Measurements from ENCODE around the gene NCOR2. TPM values are rescaled to one million over a fixed set of nuclear protein-coding genes. Genes with fewer than 3 reads are reported as not detected.

NCOR2 gene
- total and polyA plus RNA-seq, 2 donors (not counting 3 experiments of a cell fraction or from before 2014, with no cell fraction given) = 26.5 to 241 TPM

DNA sequence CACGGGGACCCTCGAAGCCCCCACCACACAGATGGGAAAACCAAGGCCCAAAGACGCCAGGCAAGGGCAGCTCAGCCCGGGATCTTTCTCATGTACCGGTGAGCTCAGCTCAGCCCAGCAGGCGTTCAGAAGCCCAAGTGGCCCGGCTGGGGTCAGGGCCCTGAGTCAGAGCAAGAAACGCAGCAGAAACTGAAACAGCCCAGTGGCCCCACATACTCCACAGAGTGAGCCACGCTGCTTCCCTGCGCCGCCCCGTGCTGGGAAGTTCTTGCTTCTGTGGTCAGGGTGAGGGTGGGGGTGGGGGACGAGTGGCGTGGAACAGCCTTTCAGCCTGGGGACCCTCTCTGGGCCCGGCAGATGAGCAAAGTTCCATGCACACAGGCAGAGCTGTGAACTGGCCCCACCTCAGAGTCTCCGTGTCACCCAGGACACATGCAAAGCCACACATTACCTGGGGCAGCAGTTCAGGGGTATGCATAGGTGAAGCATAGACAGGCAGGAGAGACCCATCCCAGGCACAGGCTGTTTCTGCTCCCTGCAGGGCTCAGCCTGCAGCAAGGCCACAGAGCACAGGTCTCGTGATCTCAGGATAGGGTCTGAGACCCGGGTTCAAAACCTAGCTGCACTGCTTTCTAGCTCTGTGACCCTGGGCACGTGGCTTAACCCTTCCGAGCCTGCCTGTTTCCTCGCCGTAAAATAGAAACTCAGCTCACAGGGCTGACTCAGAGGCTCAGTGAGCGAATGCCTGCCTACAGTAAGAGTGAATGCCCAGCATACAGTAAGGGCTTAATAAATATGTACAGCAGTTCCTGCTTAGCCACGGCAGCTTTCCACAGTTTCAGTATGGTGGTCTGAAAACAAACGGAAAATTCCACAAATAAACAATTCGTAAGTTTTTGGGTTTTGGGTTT is 21.6 kb downstream of the NCOR2 start:
- Histone ChIP-seq H3K79me2 (ENCODE audit: control insufficient read depth, insufficient read depth, low read length) (peaks cover 63% of the 10 kb centered on the region), H3K4me3 (replicated peaks in 1 of 3; ENCODE audit: insufficient read depth in 1 of 3, low read depth in 1 of 3, low read length in 3 of 3) (no peak overlapping the region), H3K9me3 (replicated peaks; ENCODE audit: control insufficient read depth, insufficient read depth, low read length) (no peaks in the 10 kb centered on the region), H3K9ac (replicated peaks; ENCODE audit: extremely low read depth, insufficient read depth, low read length) (no peak overlapping the region), H3K4me1 (ENCODE audit: control insufficient read depth, extremely low read depth, insufficient read depth, low read length) (peaks cover 21% of the 10 kb centered on the region), H3K27ac (ENCODE audit: insufficient read depth, low read depth, low read length) (no peak overlapping the region), H3K9me1 (replicated peaks; ENCODE audit: control insufficient read depth, extremely low read depth, insufficient read depth, low read length) (no peaks in the 10 kb centered on the region), H2AFZ (ENCODE audit: low read depth, low read length) (no peak overlapping the region), H3K36me3 (ENCODE audit: control insufficient read depth in 2 of 2, extremely low read depth in 1 of 2, insufficient read depth in 2 of 2, low read length in 2 of 2) (no peaks in the 10 kb centered on the region), H3K27me3 (ENCODE audit: control insufficient read depth in 2 of 2, insufficient read depth in 2 of 2, low read length in 2 of 2) (no peaks in the 10 kb centered on the region), H3K4me2 (ENCODE audit: insufficient read depth, low read length) (no peak overlapping the region), H4K20me1 (replicated peaks; ENCODE audit: control insufficient read depth, extremely low read depth, insufficient read depth, low read length) (no peaks in the 10 kb centered on the region)
- dilution Hi-C loops (cut with MboI; ENCODE audit: extremely low pct_ligation_motif_present, low sequenced_read_pairs) (no loop called here), intact Hi-C loops (cut with micrococcal nuclease) (no loop called here)
- POLR2A ChIA-PET = no interaction called here
- no peak for DNase-seq (ENCODE audit: low read depth, low spot score)
- TF ChIP-seq, protein P1, sequence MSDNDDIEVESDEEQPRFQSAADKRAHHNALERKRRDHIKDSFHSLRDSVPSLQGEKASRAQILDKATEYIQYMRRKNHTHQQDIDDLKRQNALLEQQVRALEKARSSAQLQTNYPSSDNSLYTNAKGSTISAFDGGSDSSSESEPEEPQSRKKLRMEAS (IDR thresholded peaks at IDR 0.05; ENCODE audit: insufficient read depth, insufficient read length) = no peak
- TF ChIP-seq, protein P2, sequence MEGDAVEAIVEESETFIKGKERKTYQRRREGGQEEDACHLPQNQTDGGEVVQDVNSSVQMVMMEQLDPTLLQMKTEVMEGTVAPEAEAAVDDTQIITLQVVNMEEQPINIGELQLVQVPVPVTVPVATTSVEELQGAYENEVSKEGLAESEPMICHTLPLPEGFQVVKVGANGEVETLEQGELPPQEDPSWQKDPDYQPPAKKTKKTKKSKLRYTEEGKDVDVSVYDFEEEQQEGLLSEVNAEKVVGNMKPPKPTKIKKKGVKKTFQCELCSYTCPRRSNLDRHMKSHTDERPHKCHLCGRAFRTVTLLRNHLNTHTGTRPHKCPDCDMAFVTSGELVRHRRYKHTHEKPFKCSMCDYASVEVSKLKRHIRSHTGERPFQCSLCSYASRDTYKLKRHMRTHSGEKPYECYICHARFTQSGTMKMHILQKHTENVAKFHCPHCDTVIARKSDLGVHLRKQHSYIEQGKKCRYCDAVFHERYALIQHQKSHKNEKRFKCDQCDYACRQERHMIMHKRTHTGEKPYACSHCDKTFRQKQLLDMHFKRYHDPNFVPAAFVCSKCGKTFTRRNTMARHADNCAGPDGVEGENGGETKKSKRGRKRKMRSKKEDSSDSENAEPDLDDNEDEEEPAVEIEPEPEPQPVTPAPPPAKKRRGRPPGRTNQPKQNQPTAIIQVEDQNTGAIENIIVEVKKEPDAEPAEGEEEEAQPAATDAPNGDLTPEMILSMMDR (IDR thresholded peaks at IDR 0.05; ENCODE audit: extremely low read depth in 1 of 2, insufficient read depth in 1 of 2, low read depth in 1 of 2, low read length in 2 of 2) = no peak
- TF ChIP-seq JUN (IDR thresholded peaks at IDR 0.05; ENCODE audit: borderline replicate concordance, insufficient read depth, insufficient read length, low read depth) = no peak
- TF ChIP-seq POLR2A (IDR thresholded peaks at IDR 0.05; ENCODE audit: low read depth, low read length) = no peak
- TF ChIP-seq POLR2AphosphoS5 (IDR thresholded peaks at IDR 0.05; ENCODE audit: insufficient read depth, low read depth, low read length) = no peak
- TF ChIP-seq EZH2 (IDR thresholded peaks at IDR 0.05; ENCODE audit: borderline replicate concordance, low read depth, low read length, severe bottlenecking) = no peak
- no peak for TF ChIP-seq GATA2 (IDR thresholded peaks at IDR 0.05; ENCODE audit: insufficient read depth, insufficient read length, low read depth, low read length)
- TF ChIP-seq MYC (IDR thresholded peaks at IDR 0.05; ENCODE audit: low read depth, low read length) = no peak
- TF ChIP-seq FOS (IDR thresholded peaks at IDR 0.05; ENCODE audit: borderline replicate concordance, insufficient read depth, low read length) = no peak
- BruUV-seq (replicated peaks) = no TSS peak
- CTCF ChIA-PET = no interaction called here
- FAIRE-seq = peak; percentile 42
